Brain microvascular endothelial cell (primary cell): Measurements from ENCODE around the gene DUSP22.

ENCODE experiments used
- DNase-seq: peaks from one replicate; pipeline ENCODE4 v3.0.0-alpha.2; 2020
- H3K27ac ChIP-seq: fragments of 250-450 bp; sonication (Bioruptor Pico); 2 replicates; pipeline ENCODE4 v1.5.1; 2020; ENCODE audit warnings: mild to moderate bottlenecking, moderate library complexity
- H3K27me3 ChIP-seq: fragments of 250-450 bp; sonication (Bioruptor Pico); replicated peaks from 2 replicates; pipeline ENCODE4 v1.5.1; 2020; ENCODE audit warnings: mild to moderate bottlenecking
- H3K36me3 ChIP-seq: fragments of 250-450 bp; sonication (Bioruptor Pico); replicated peaks from 2 replicates; pipeline ENCODE4 v1.5.1; 2020; ENCODE audit warnings: mild to moderate bottlenecking
- H3K4me3 ChIP-seq: 2 replicates; pipeline ENCODE4 v1.5.1; 2011; ENCODE audit warnings: low read depth, mild to moderate bottlenecking, control low read depth, low read length, moderate library complexity
- in situ Hi-C: cut with HindIII; loops from 2 replicates; pipeline ENCODE4 v1.10.0; 2017; ENCODE audit warnings: low sequenced_read_pairs, low pct_ligation_motif_present
- TF ChIP-seq, protein P1 (sequence below): IDR thresholded peaks from 2 replicates; pipeline ENCODE4 v1.5.1; 2011; ENCODE audit warnings: low read depth, mild to moderate bottlenecking, moderate library complexity, low read length, control low read depth, inconsistent platforms; ENCODE audit errors: missing control alignments

Gene DUSP22

DNA sequence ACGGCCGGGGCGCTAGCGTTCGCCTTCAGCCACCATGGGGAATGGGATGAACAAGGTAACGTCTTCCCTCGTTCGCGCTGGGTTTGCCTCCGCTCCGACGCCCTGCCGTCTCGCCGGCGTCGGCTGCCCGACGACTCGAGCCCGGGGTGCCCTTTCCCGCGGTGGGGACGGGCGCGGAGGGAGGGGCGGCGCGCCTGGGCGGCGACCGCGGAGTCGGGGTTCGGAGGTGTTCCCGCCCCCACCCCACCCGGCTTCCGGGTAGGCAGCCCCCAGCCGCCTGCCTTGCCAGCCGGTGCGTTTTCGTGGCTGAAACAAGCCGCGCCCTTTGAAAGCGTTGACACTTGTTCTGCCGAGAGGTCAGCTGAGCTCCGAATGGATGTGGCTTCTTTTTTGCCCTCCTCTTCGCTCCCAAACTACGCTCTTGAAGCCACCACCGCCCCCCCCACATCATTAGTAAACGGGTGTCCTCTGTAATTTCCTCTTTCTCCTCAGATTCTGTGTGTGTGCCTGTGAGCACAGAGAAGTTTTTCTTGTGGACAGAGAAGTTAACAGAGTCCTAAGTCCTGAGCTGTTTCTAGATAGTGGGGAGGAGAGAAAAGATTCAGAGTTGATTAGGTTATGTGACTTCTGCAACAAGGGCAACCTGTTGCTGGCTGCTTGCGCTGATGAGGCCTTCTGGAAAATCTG is 362 bp downstream of the DUSP22 start:
- Histone ChIP-seq H3K27me3 (no peaks in the 10 kb centered on the region), H3K36me3 (no peaks in the 10 kb centered on the region), H3K4me3 (peak overlapping the region; percentile 62), H3K27ac (peak overlapping the region; percentile 71)
- in situ Hi-C loops = no loop called here
- TF ChIP-seq, protein P1, sequence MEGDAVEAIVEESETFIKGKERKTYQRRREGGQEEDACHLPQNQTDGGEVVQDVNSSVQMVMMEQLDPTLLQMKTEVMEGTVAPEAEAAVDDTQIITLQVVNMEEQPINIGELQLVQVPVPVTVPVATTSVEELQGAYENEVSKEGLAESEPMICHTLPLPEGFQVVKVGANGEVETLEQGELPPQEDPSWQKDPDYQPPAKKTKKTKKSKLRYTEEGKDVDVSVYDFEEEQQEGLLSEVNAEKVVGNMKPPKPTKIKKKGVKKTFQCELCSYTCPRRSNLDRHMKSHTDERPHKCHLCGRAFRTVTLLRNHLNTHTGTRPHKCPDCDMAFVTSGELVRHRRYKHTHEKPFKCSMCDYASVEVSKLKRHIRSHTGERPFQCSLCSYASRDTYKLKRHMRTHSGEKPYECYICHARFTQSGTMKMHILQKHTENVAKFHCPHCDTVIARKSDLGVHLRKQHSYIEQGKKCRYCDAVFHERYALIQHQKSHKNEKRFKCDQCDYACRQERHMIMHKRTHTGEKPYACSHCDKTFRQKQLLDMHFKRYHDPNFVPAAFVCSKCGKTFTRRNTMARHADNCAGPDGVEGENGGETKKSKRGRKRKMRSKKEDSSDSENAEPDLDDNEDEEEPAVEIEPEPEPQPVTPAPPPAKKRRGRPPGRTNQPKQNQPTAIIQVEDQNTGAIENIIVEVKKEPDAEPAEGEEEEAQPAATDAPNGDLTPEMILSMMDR = no peak
- DNase-seq = no peak

DNA sequence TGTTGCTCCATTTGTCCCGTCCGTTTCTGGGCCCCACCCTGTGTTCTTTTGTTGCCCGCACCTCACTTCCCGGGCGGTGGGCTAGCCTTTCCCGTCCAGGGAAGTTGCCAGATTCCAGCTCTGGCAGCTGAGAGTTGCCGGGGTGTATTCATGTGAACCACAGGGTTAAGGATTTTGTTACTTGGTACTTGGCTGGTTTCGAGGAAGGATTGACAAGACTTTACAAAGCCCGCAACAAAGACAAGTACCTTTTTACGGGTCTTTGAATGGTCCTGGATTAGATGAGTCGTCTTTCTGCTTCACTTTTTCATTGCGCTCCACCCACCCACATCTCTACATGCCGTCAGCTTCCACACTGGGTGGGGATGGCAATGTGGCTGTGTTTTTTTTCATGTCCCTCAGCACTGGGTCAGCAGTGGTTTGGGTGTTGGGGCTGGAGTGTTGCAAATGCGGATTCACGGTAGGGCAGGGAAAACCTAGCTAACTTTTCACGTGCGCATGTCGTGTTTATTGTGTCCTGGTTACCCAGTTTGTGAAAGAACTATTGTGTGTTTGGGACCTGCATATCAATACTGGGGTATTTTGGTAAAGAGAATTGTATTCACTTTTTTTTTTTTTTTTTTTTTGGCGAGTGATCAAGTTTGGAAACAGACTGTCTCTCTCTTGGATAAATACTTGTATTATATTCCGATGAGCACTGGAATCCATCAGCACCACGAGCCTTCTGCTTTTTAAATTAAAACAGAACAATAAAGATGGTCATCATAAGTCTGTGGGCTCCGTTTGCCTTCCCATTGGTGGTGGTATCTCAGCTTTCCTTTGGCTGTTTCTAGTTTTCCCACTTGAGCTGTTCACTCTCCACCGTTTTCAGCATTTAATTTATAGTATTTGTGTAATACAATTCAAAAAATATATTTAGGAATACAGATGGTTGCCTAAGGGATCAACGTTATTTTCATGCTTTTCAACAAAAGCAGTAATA is 1.2 kb downstream of the DUSP22 start:
- no peaks in the 10 kb centered on the region for H3K36me3 ChIP-seq
- no peaks in the 10 kb centered on the region for H3K27me3 ChIP-seq
- in situ Hi-C loops = no loop called here
- TF ChIP-seq, protein P1 = no peak
- DNase-seq = no peak
- peak overlapping the region; percentile 62 for H3K4me3 ChIP-seq
- H3K27ac ChIP-seq = no peak overlapping the region

DNA sequence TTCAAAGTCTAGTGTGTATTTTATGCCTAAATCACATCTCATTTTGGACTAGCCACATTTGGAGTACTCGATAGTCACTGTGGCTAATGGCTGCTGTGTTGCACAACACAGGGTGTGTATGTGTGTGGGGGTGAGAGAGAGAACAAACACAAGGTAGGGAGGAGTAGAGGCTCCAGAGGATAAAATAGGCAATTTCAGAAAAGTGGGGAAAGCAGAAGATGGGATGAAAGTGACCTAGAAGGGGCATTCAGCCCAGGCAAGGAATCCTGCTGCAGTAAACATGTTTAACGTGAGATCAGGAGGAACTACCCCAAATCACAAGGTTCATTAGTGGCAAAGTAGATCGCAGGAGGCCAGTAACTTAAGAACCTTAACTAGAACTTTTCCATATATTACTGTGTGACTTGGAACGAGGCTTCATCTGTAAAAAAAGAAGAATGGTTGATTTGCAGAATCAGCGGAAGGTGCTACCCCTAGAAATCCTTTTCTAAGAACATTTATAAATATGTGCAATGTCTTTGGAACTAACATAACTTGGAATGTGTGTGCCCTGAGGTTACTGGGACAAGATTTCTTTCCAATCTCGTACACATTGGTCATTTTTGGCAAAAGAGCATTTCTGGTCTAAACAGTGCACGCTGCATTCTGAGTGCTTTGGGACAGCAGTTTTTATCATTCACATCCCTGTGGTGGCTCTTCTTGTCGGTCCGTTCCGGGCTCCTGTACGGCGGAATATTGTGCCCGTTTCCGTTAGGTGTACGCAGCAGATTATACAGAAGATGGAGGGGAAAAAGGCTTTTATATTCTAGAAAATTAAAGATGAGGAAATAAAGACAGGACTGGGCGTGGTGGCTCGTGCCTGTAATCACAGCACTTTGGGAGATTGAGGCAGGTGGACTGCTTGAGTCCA is 2.6 kb downstream of the DUSP22 start:
- in situ Hi-C loops = no loop called here
- H3K27ac ChIP-seq = no peak overlapping the region

DNA sequence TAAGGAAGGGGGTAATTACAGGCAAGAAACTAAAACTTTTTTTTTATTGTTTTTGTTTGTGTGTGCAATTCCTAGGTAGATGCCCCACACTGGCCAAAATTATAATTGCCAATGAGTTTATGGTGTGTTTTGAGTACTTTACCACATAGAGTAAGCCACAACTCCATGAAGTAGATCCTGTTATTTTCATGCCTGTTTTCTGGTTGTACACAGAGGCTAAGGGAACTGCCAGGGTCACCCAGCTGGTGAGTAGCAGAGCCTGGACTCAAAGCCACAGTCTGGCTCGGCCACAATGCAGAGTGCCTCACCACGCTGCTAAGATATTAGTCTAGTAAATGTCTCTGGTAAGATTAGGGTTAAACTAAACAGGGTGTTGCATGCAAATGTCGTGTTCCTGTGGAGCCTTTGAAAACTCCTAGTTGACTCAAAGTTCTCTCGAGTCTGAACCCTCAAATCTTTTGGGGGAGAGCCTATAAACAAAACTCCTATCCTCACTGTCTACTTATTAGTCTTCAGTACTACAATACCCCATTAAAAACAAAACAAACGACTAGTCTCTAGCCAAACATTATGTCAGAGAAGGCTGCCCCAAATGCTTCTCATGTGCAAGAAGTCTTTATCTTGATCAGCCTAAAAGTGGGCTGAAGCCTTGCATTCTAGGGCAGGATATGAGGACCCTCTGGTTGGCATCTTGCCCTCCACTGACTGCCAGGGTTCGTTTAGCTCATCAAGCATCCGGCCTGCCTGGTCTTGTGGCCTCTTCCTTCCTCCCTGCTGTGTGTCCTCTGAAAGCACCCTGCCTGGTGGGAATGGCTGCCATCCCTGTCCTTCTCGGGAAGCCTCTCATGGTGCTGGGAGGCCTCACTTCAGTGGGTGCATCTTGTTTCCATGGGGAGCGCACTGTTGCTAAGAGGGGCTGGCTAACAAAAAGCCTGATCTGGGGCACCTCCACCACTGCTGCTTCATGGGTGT is 4.2 kb downstream of the DUSP22 start:
- DNase-seq = no peak
- no peak overlapping the region for H3K27ac ChIP-seq
- no peak overlapping the region for H3K4me3 ChIP-seq
- H3K36me3 ChIP-seq = no peaks in the 10 kb centered on the region
- H3K27me3 ChIP-seq = no peaks in the 10 kb centered on the region
- TF ChIP-seq, protein P1 = no peak
- in situ Hi-C loops = no loop called here

More for the DNA sequence above, 2.6 kb downstream of the DUSP22 start:
- H3K4me3 ChIP-seq = no peak overlapping the region
- TF ChIP-seq, protein P1 = no peak
- no peak for DNase-seq
- no peaks in the 10 kb centered on the region for H3K36me3 ChIP-seq
- no peaks in the 10 kb centered on the region for H3K27me3 ChIP-seq
